Fibroblast of skin of right biceps (primary cell): ENCODE data around the gene AMTN.

ENCODE experiments used
- DNase-seq: peaks from one replicate; pipeline ENCODE4 v3.0.0-alpha.2; 2013

Gene AMTN

DNA sequence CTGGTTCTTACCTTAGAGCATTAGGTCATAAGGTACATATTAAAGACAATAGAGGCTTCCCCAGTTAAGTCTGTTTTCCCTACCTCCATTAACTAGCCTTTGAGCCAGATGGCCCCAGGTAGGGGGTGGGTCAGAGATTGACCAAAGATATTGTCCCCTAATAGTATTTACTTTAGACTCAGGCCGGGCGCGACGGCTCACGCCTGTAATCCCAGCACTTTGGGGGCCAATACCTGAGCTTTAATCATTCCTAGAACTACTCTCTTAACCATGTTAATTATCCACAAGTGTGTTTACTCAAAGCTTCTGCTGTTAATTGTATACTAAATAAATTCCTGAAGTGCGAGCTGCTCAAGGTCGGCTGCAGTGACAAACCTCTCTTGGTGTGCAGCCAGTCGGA, 45.7 kb downstream of the AMTN start:
- DNase-seq: no peak

DNA sequence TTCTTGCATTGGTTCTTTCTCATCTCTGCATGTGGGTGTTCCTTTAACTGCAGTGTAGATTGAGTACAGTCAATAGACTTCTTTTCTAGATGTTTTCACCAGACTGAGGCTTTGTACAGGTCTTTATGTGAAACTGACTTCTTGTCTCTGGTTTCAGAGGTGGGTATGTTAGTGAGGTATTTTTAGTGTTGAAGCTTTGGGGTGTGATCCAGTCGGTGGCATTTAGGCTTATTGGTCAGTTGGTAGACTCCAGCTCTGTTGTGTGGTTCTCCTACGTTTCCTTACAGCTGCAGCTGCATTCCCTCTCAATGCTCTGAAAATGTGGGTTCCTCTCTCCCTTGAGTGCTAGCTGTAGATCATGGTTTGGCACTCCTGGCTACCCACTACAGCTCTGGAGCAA, 52.4 kb downstream of the AMTN start:
- DNase-seq: no peak

DNA sequence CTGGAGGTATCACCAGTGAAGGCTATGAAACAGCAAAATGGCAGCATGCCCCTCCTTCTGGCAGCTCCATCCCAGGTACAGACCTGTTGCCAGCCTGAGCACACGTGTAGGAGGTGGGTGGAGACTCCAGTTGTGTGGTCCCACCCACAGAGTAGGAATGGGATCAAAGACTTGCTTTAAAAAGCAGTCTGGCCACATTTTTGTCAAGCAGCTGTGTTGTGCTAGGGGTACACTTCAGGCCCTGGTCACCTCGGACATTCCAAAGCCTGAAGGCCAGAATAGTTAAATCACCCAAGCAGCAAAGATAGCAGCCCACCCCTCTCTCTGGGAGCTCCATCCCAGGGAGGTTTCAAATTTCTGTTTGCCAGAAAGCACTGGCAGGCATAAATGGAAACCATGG, 53.4 kb downstream of the AMTN start:
- DNase-seq: no peak

DNA sequence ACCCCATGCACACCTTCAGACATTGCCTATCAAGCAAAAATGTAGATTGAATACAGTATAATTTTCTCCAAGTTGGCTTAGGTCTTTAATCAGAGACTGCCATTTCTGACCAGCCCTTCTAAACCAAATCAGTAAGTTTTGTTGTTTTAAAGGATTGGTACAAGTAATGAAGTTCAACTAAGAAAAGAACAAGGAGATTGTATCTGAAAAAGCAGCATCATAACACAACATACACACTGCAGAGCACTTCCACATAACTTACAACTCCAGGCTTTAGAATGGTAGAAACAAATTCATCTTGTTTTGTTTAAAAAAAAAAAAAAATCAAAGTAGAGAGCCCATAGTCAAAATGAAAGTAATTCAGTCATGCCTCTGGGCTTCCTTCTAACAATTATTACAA, 57.6 kb downstream of the AMTN start:
- no peak for DNase-seq

DNA sequence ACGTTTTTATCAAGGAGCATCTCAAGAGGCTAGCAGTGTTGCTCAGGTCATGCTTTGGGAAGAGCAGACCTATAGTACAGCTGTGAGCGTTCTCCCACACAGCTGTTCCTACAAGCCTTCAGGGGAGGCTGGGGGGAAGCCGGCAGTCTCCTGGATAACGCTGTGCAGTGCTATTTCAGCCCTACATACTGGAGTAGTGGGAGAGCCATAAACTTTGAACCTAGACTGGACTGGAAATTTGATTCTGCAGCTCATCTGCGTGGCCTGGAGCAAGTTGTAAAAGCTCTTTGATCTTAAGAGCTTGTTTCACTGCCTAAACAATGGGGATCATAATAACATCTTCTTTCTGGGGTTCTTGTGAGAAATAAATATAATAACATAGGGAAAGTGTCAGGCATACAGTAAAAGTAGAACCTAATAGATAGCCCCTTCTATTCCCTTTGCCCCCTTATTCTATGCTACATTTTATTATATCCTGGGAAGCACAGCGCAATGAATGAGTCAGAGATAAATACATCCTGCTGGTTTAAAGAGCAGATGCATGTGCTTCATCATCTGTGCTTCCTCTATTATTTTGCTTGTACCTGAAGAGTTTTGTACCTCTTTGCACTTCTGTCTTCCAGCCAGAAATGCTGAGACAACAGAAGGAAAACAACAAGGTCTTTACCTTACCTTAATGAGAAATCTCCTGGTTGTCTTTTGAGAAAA, 59.0 kb downstream of the AMTN start:
- DNase-seq: no peak

DNA sequence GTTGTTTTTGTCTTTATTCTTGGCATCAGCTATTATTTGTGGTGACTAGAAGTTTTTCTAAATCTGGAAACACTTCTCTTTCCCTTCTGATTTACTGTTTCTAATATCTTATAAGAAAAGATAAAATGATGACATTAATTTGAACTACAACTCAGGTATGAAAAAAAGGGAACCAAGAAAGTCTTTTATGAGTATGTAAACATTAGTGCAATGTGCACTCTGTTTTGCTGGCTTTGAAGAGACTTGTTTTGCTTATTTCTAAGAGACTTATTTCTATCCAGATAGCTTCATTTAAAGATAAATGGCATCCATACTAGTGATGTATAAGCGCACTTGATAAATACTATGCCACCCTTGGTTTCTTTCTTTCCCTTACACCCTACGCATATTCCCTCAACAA, 63.6 kb downstream of the AMTN start:
- DNase-seq: no peak
